Heart right ventricle (tissue), 16 donors: Measurements from ENCODE around the gene MAP3K20. TPM values are rescaled to one million over a fixed set of nuclear protein-coding genes. Genes with fewer than 3 reads are reported as not detected.

Experiments used
- ATAC-seq, 8 donors: fragments of 200-7000 bp; cut with Tn5 transposase; one replicate each; pipeline ENCODE4 v1.9.1; 2020; ENCODE audit warnings: mild to moderate bottlenecking in 8 of 8, moderate library complexity in 8 of 8, moderate number of reproducible peaks in 1 of 8
- DNase-seq, 2 donors: peaks; one replicate each; pipeline ENCODE4 v3.0.0-alpha.2; 2020
- H3K27ac ChIP-seq, 10 donors: fragments of 200-600 bp; sonication (generic) in 2 of 10; one replicate each; pipeline versions ENCODE4 v1.5.0 to v1.8.0; 2020 to 2022; ENCODE audit warnings: mild to moderate bottlenecking in 3 of 10
- H3K27me3 ChIP-seq, 7 donors: fragments of 200-600 bp; one replicate each; pipeline ENCODE4 v1.8.0; 2021 to 2022; ENCODE audit warnings: mild to moderate bottlenecking in 2 of 7
- H3K36me3 ChIP-seq, 9 donors: fragments of 200-600 bp; sonication (generic) in 1 of 9; one replicate each; pipeline versions ENCODE4 v1.5.0 to v1.8.0; 2020 to 2022; ENCODE audit warnings: mild to moderate bottlenecking in 2 of 9
- H3K4me1 ChIP-seq, 9 donors: fragments of 200-600 bp; sonication (generic) in 1 of 9; one replicate each; pipeline versions ENCODE4 v1.5.0 to v1.8.0; 2020 to 2022; ENCODE audit warnings: mild to moderate bottlenecking in 4 of 9
- H3K4me3 ChIP-seq, 10 donors: fragments of 200-600 bp; sonication (generic) in 2 of 10; one replicate each; pipeline versions ENCODE4 v1.5.0 to v1.8.0; 2020 to 2022; ENCODE audit warnings: mild to moderate bottlenecking in 7 of 10, moderate library complexity in 2 of 10
- H3K9me3 ChIP-seq, 11 donors: fragments of 200-600 bp in 10 of 11; sonication (generic) in 2 of 11; one replicate each; pipeline versions ENCODE4 v1.5.0 to v1.8.0; 2013 to 2022; ENCODE audit warnings: mild to moderate bottlenecking in 2 of 11, control low read depth in 1 of 11, moderate library complexity in 1 of 11
- WGBS, 2 donors: extraction: QIAGEN DNeasy Blood & Tissue Kit; methylation state at CpG; one replicate each; pipeline ENCODE4 v1.1.7; 2013; ENCODE audit warnings: inconsistent platforms in 1 of 2; 5-methylcytosine and 5-hydroxymethylcytosine counted together
- intact Hi-C, 10 donors: fragments of 100-400 bp; cut with DNase I; formaldehyde crosslinking; loops; one replicate each; pipeline versions ENCODE4 v1.11.1 to v1.14.2; 2022
- polyA plus RNA-seq, 2 donors: library from polyadenylated mRNA; stranded (reverse); fragments of 200-250 nt; gene quantifications; one replicate each; pipeline ENCODE4 v1.2.3, GENCODE V29; 2013
- total RNA-seq, 10 donors: library from RNA; stranded (reverse); fragmentation: NEBNext Ultra II Directional in 3 of 10; extraction: Animal tissue kit (Norgen Biotek cat#: 25700) in 3 of 10; gene quantifications; one replicate each; pipeline versions ENCODE4 v1.2.1 to v1.2.4, GENCODE V29; 2021 to 2023
- TF ChIP-seq, protein P1 (sequence below), 9 donors: fragments of 200-600 bp; sonication (generic) in 2 of 9; IDR thresholded peaks; one replicate each; pipeline versions ENCODE4 v1.5.0 to v1.8.0; 2021 to 2022; ENCODE audit warnings: antibody characterized with exemption in 9 of 9, mild to moderate bottlenecking in 5 of 9, moderate library complexity in 1 of 9
- donor health status: Arrhythmogenic right ventricular cardiomyopathy.
- donor health status: ischemic (EF 13 %, LVEDD 7.1; RV severe dilation, severe dysfunction).
- donor health status: healthy with polysubstance abuse.
- donor health status: DM: no; HTN: yes; CAD: no.
- donor health status: DM: no; HTN: no; CAD: no.
- donor health status: ischemic (EF 25% LVEDD 6.9; RV normal size, moderate dysfunction).
- donor health status: ischemic (EF 25% LVEDD 5.7; RV mildly dilated, moderate dysfunction).
- donor health status: healthy.
- donor health status: DM: yes; HTN: yes; CAD: no.
- donor health status: Ischemic cardiomyopathy.
- donor health status: ischemic (EF 35%, LVEDD 5.7; RV mildly dilated, moderate dysfunction).
- donor health status: nonischemic (EF 11% LVEDD 7.7; RV severe dilation, severe dysfunction).
- donor health status: DM: yes; HTN: yes; CAD: no.
- donor health status: PGD.
- donor health status: ischemic (EF 29% LVEDD 5.4; RV normal size, mild dysfunction).
- donor health status: nonischemic (EF 23%, LVEDD 6.1; RV moderate dilation, normal function).

MAP3K20 gene
- total and polyA plus RNA-seq, 12 donors: 63.2 to 560 (median 420) TPM

DNA sequence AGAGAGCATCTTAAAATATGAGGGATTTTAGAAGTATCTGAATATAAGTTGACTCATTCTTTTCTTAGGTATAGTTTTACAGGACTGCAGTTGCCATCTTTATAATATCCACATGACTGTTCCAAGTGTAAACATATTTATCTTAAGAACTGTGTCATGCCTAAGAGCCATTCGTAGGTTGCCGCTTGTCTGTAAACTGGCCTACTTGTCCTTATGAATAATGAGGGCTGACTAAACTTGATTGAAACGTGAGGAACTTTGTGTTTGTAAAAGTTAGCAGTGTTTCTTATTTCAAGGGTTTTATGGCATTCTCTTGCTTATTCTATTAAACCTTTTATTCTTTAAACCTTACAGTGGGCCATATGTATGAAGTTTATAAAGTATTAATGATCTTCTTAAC, 99.6 kb downstream of the MAP3K20 start:
- Histone ChIP-seq H3K27me3 (no peaks in the 10 kb centered on the region), H3K27ac (peak overlapping the region in 1 of 10 donors; percentile 11), H3K9me3 (peaks cover 0 to 6% (median 0%) of the 10 kb centered on the region in 11 donors), H3K4me1 (peaks cover 0 to 16% (median 12%) of the 10 kb centered on the region in 9 donors), H3K4me3 (no peak overlapping the region), H3K36me3 (peaks cover 0 to 11% (median 0%) of the 10 kb centered on the region in 9 donors)
- TF ChIP-seq, protein P1, sequence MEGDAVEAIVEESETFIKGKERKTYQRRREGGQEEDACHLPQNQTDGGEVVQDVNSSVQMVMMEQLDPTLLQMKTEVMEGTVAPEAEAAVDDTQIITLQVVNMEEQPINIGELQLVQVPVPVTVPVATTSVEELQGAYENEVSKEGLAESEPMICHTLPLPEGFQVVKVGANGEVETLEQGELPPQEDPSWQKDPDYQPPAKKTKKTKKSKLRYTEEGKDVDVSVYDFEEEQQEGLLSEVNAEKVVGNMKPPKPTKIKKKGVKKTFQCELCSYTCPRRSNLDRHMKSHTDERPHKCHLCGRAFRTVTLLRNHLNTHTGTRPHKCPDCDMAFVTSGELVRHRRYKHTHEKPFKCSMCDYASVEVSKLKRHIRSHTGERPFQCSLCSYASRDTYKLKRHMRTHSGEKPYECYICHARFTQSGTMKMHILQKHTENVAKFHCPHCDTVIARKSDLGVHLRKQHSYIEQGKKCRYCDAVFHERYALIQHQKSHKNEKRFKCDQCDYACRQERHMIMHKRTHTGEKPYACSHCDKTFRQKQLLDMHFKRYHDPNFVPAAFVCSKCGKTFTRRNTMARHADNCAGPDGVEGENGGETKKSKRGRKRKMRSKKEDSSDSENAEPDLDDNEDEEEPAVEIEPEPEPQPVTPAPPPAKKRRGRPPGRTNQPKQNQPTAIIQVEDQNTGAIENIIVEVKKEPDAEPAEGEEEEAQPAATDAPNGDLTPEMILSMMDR (IDR thresholded peaks at IDR 0.05): no peak
- intact Hi-C loops: no loop called here
- 45 to 48% methylated on average over 3 of the region's 3 CpGs for WGBS, 2 donors
- no peak for DNase-seq
- no peak for ATAC-seq

DNA sequence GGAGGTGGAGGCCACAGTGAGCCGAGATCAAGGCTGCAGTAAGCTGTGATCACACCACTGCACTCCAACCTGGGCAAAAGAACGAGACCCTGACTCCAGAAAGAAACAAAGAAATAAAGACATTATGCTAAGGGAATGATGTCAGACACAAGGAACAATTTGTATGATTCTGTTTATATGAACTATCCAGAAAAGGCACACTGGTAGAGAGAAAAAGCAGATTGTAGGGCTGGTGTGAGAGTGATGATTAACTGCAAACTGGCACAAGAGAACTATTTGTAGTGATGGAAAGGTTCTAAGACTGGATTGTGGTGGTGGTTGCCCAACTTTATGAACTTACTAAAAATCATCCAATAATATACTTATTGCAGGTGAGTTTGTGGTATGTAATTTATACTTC, 106.3 kb downstream of the MAP3K20 start:
- DNase-seq: no peak
- H3K27ac ChIP-seq: peak overlapping the region in 1 of 10 donors; percentile 49
- peaks cover 0 to 11% (median 0%) of the 10 kb centered on the region in 9 donors for H3K36me3 ChIP-seq
- 96 to 97% methylated on average over 2 of the region's 2 CpGs for WGBS, 2 donors
- intact Hi-C loops: no loop called here
- H3K9me3 ChIP-seq: peaks cover 0 to 6% (median 0%) of the 10 kb centered on the region in 11 donors
- peak in 1 of 8 donors; percentile 23 for ATAC-seq
- no peaks in the 10 kb centered on the region for H3K27me3 ChIP-seq
- TF ChIP-seq, protein P1 (IDR thresholded peaks at IDR 0.05): no peak
- no peak overlapping the region for H3K4me3 ChIP-seq
- H3K4me1 ChIP-seq: peaks cover 0 to 47% (median 34%) of the 10 kb centered on the region in 9 donors

DNA sequence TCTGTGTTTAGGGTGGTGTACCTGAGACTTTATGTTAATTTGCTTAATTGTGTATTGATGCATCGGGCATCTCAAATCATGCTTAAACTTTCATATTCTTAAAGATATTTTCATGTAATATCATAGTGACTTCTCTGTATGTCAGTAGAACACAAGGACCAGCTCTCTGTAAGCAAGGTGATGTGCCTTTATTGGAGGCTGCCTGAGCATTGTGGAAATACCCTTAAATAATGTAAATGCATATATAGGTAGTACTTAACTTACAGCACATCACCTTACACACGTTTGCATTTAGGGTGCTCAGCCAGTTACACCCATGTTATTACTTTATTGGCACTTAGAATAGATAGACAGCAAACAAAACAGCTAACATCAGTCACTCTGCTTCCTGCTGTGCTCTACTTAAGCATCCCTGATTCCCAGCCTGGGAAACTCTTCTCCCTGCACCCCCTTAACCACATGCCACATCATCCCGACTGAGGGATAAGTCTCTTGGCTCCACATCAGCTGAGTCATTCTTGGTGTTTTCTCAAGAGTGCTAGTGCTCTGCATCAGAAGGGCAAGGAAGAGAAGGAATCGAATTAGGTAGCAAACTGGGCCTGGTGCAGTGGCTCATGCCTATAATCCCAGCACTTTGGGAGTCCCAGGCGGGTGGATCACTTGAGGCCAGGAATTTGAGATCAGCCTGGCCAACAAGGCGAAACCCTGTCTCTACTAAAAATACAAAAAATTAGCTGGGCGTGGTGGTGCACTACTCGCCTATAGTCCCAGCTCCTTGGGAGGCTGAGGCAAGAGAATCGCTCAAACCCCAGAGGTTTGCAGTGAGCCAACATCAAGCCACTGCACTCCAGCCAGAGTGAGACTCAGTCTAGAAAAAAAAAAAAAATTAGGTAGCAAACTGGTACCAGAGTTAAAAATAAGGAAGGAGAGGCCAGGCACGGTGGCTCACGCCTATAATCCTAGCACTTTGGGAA, 108.7 kb downstream of the MAP3K20 start:
- Histone ChIP-seq H3K27me3 (no peaks in the 10 kb centered on the region), H3K4me3 (no peak overlapping the region), H3K27ac (peak overlapping the region in 8 of 10 donors; percentile 20 to 87 (median 49)), H3K9me3 (peaks cover 0 to 6% (median 0%) of the 10 kb centered on the region in 11 donors), H3K36me3 (peaks cover 0 to 22% (median 0%) of the 10 kb centered on the region in 9 donors), H3K4me1 (peaks cover 0 to 70% (median 41%) of the 10 kb centered on the region in 9 donors)
- peak in 1 of 2 donors; percentile 40 for DNase-seq
- intact Hi-C loops: no loop called here
- peak; percentile 51 to 92 (median 58) for ATAC-seq
- 71 to 79% methylated on average over 11 of the region's 11 CpGs for WGBS, 2 donors
- TF ChIP-seq, protein P1 (IDR thresholded peaks at IDR 0.05): no peak

DNA sequence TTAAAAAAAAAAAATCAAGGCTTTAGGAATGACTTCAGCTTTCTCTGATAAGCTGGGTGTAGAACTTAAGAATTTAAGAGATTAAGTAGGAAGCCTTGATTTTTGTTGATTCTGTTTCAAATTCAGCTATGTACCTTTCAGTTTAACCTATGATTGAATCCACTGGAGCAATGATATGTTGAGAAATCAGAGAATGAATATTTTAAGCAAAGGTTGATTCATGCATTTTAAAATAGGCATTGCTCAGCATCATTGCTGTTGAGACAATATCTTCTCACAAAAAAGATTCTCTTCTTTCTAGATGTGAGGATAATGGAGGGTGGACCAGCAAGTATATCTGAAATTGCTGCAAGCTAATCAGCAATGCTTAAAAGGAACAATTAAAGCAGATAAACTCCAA, 109.8 kb downstream of the MAP3K20 start:
- no peak overlapping the region for H3K4me3 ChIP-seq
- H3K9me3 ChIP-seq: peaks cover 0 to 6% (median 0%) of the 10 kb centered on the region in 11 donors
- DNase-seq: no peak
- ATAC-seq: no peak
- H3K36me3 ChIP-seq: peaks cover 0 to 30% (median 0%) of the 10 kb centered on the region in 9 donors
- TF ChIP-seq, protein P1 (IDR thresholded peaks at IDR 0.05): no peak
- peaks cover 0 to 82% (median 48%) of the 10 kb centered on the region in 9 donors for H3K4me1 ChIP-seq
- H3K27me3 ChIP-seq: no peaks in the 10 kb centered on the region
- H3K27ac ChIP-seq: peak overlapping the region in 7 of 10 donors; percentile 20 to 87 (median 49)
- intact Hi-C loops: no loop called here
